ENCODE data around the gene WFS1. TPM values are rescaled to one million over a fixed set of nuclear protein-coding genes. Genes with fewer than 3 reads are reported as not detected.

Gene WFS1
- total and polyA plus RNA-seq, 2 of the 4 experiments (the other 2 are of a cell fraction): 9.7 to 42.4 TPM

DNA sequence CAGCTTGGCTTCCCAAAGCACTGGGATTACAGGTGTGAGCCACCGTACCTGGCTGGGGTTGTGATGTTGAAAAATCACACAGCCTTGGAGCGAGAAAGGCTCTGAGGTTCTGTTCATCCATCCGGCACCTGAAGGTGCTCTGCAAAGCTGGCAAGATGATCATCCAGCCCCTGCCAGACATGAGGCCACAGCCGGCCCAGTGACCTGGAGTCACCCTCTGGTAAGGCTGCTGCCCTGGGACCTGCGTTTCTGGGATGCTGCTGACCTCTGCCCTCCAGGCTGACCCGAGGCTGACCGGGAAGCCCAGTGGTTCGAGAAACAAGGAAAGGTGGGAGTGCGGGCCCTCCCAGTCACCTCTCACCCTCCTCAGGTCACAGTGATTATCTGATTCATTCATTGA lies 13.5 kb upstream of the WFS1 start:
- Histone ChIP-seq H2BK15ac (ENCODE audit: low read depth, low read length) (no peak overlapping the region), H3K14ac (replicated peaks; ENCODE audit: low read depth, low read length) (no peak overlapping the region), H3K4me3 (ENCODE audit: insufficient read depth, low read depth, low read length) (no peak overlapping the region), H2BK20ac (ENCODE audit: low read depth, low read length) (no peak overlapping the region), H4K8ac (ENCODE audit: low read depth in 2 of 2, low read length in 2 of 2) (no peak overlapping the region), H2BK5ac (ENCODE audit: low read depth, low read length, poor library complexity, severe bottlenecking) (no peak overlapping the region), H3K27ac (ENCODE audit: insufficient read depth, low read length) (no peak overlapping the region), H3K9me1 (ENCODE audit: insufficient read depth, low read length) (no peaks in the 10 kb centered on the region), H4K5ac (ENCODE audit: low read depth, low read length) (no peak overlapping the region), H3K27me3 (ENCODE audit: control insufficient read depth, insufficient read depth, low read length) (peaks cover 17% of the 10 kb centered on the region), H4K20me1 (ENCODE audit: insufficient read depth, low read length) (no peaks in the 10 kb centered on the region), H2AK9ac (replicated peaks; ENCODE audit: low read depth, low read length, poor library complexity) (no peak overlapping the region), H3K9me3 (ENCODE audit: control insufficient read depth, insufficient read depth, low read length) (no peaks in the 10 kb centered on the region), H3K36me3 (ENCODE audit: control insufficient read depth, insufficient read depth, low read length) (no peaks in the 10 kb centered on the region), H4K91ac (ENCODE audit: insufficient read depth, low read depth, low read length) (no peak overlapping the region), H3K4ac (ENCODE audit: low read depth, low read length) (no peak overlapping the region), H3K23ac (ENCODE audit: low read depth, low read length) (no peak overlapping the region), H2AK5ac (ENCODE audit: low read depth, low read length) (no peak overlapping the region), H2BK120ac (ENCODE audit: low read depth, low read length) (no peak overlapping the region), H3K18ac (ENCODE audit: low read depth, low read length) (no peak overlapping the region), H3K56ac (ENCODE audit: extremely low read depth, insufficient read depth, low read length) (no peak overlapping the region), H3K4me2 (ENCODE audit: low read depth, low read length) (no peak overlapping the region), H3K4me1 (ENCODE audit: control insufficient read depth, insufficient read depth, low read length) (no peaks in the 10 kb centered on the region), H3K9ac (ENCODE audit: low read depth, low read length) (no peak overlapping the region), H2AFZ (replicated peaks; ENCODE audit: low read length, poor library complexity) (no peak overlapping the region), H3K79me1 (ENCODE audit: low read depth in 1 of 2, low read length in 2 of 2) (no peaks in the 10 kb centered on the region)
- intact Hi-C loops (cut with micrococcal nuclease) (no loop called here), in situ Hi-C loops (cut with MboI; ENCODE audit: low sequenced_read_pairs) (loop anchor here (10.0 kb wide), 1 partner anchor 289 kb away; no protein-coding TSS in a partner anchor), dilution Hi-C loops (cut with HindIII; ENCODE audit: low sequenced_read_pairs, unreplicated experiment) (no loop called here)
- no peak for ATAC-seq (ENCODE audit: low read depth)
- WGBS, 2 experiments (ENCODE audit: extremely low coverage in 2 of 2, insufficient read length in 1 of 2): no CpG with 5 or more reads among the region's 9 CpGs
- POLR2A ChIA-PET (ENCODE audit: unreplicated experiment): no interaction called here
- TF ChIP-seq BHLHE40 (IDR thresholded peaks at IDR 0.05; ENCODE audit: low read depth, low read length): no peak
- TF ChIP-seq POLR2A (IDR thresholded peaks at IDR 0.05; ENCODE audit: low read depth, low read length): no peak
- no peak for TF ChIP-seq RCOR1 (IDR thresholded peaks at IDR 0.05; ENCODE audit: insufficient replicate concordance, low read length)
- no peak for TF ChIP-seq MAFK (IDR thresholded peaks at IDR 0.05; ENCODE audit: low read depth, low read length)
- no peak for TF ChIP-seq ELK1 (IDR thresholded peaks at IDR 0.05; ENCODE audit: borderline replicate concordance, low read depth, low read length)
- no peak for TF ChIP-seq CHD1 (IDR thresholded peaks at IDR 0.05; ENCODE audit: low read depth, low read length)
- no TSS peak for BruUV-seq (replicated peaks)
- CTCF ChIA-PET: no interaction called here
- no peak for DNase-seq

All from IMR-90 (cell line).